ENCODE data around the gene SLC30A7. TPM values are rescaled to one million over a fixed set of nuclear protein-coding genes. Genes with fewer than 3 reads are reported as not detected.
"Not testable (repeated sequence)": the region's sequence is repeated elsewhere in the genome, so short reads cannot be mapped to it uniquely, and the experiment has no call there.

Gene SLC30A7
- total RNA-seq, 3 donors from 2014 or later (not counting 1 experiment from before 2014, with no cell fraction given), result 27.7 to 38.8 (median 36.2) TPM

DNA sequence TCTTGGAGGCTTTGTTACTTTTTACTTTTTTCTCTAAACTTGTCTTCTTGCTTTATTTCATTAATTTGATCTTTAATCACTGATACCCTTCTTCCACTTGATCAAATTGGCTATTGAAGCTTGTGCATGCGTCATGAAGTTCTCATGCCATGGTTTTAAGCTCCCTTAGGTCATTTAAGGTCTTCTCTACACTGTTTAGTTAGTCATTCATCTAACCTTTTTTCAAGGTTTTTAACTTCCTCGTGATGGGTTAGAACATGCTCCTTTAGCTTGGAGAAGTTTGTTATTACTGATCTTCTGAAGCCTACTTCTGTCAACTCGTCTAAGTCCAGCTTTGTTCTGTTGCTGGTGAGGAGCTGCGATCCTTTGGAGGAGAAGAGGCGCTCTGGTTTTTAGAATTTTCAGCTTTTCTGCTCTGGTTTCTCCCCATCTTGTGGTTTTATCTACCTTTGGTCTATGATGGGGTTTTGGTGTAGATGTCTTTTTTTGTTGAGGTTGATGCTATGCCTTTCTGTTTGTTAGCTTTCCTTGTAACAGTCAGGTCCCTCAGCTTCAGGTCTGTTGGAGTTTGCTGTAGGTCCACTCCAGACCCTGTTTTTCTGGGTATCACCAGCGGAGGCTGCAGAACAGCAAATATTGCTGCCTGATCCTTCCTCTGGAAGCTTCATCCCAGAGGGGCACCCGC lies 53.0 kb downstream of the SLC30A7 start:
- Mint-ChIP-seq H3K4me3 (peak overlapping the region; percentile 79), H3K27ac (peak overlapping the region; percentile 83 to 92), H3K9me3 (peaks cover 12 to 18% of the 10 kb centered on the region in 2 donors), H3K36me3 (peaks cover 45% of the 10 kb centered on the region), H3K4me1 (peaks cover 64 to 78% of the 10 kb centered on the region in 2 donors)
- 69% methylated on average over 6 of the region's 7 CpGs for WGBS (ENCODE audit: insufficient coverage)
- H3K27me3 ChIP-seq (ENCODE audit: control insufficient read depth, insufficient read depth, low read length); intact Hi-C loops (cut with micrococcal nuclease); H3K4me3 ChIP-seq (ENCODE audit: low read length); H3K9me3 ChIP-seq (ENCODE audit: control insufficient read depth, insufficient read depth, low read length); H3K27me3 Mint-ChIP-seq (ENCODE audit: low read depth in 2 of 2); DNase-seq; H3K36me3 ChIP-seq (ENCODE audit: control insufficient read depth, insufficient read depth, low read length); ATAC-seq: not testable (repeated sequence)
- H3K4me1 ChIP-seq (ENCODE audit: control insufficient read depth, insufficient read depth, low read length), result peaks cover 22% of the 10 kb centered on the region
- peak overlapping the region; percentile 65 for H3K27ac ChIP-seq (ENCODE audit: low read length)

DNA sequence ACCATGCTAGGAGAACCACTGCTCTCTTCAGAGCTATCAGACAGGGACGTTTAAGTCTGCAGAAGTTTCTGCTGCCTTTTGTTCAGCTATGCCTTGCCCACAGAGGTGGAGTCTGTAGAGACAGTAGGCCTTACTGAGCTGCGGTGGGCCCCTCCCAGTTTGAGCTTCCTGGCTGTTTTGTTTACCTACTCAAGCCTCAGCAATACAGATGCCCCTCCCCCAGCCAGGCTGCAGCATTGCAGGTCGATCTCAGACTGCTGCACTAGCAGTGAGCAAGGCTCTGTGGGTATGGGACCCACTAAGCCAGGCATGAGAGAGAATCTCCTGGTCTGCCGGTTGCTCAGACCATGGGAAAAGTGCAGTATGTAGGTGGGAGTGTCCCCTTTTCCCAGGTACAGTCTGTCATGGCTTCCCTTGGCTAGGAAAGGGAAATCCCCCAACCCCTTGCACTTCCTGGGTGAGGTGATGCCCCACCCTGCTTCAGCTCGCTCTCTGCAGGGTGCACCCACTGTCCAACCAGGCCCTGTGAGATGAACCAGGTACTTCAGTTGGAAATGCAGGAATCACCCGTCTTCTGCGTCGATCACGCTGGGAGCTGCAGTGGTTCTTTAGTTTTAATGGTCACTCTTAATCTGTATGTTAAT lies 53.7 kb downstream of the SLC30A7 start:
- peak; percentile 50 to 87 for DNase-seq
- 56% methylated on average over 9 of the region's 9 CpGs for WGBS (ENCODE audit: insufficient coverage)
- peak overlapping the region; percentile 83 to 92 for H3K27ac Mint-ChIP-seq
- intact Hi-C loops (cut with micrococcal nuclease); H3K4me3 ChIP-seq (ENCODE audit: low read length); H3K36me3 ChIP-seq (ENCODE audit: control insufficient read depth, insufficient read depth, low read length); H3K27me3 ChIP-seq (ENCODE audit: control insufficient read depth, insufficient read depth, low read length); H3K9me3 ChIP-seq (ENCODE audit: control insufficient read depth, insufficient read depth, low read length); H3K27me3 Mint-ChIP-seq (ENCODE audit: low read depth in 2 of 2): not testable (repeated sequence)
- peaks cover 65 to 78% of the 10 kb centered on the region in 2 donors for H3K4me1 Mint-ChIP-seq
- peaks cover 44% of the 10 kb centered on the region for H3K36me3 Mint-ChIP-seq
- peak overlapping the region; percentile 79 for H3K4me3 Mint-ChIP-seq
- Histone ChIP-seq H3K27ac (ENCODE audit: low read length) (peak overlapping the region; percentile 65), H3K4me1 (ENCODE audit: control insufficient read depth, insufficient read depth, low read length) (peaks cover 22% of the 10 kb centered on the region)
- peak; percentile 90 to 94 (median 92) for ATAC-seq
- peaks cover 12 to 18% of the 10 kb centered on the region in 2 donors for H3K9me3 Mint-ChIP-seq

DNA sequence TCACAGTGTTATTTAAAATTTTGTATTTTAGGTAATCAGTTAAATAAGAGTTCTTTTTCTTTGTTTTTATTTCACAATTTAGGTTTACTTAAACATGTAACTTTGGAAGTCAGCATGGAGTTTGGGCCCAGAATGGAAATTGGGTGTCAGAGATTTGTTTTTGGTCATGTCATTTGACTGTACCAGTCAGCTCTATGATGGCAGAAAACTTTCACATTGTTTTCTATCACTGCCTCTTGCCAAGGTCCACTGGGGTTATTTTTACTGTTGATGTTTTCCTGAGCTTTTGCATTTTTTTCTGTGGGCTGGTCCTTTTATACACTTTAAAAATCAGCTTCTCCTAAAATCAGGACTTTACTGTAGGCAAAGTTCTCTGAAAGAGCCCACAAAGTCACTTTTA lies 54.4 kb downstream of the SLC30A7 start:
- intact Hi-C loops (cut with micrococcal nuclease), result no loop called here
- H3K36me3 Mint-ChIP-seq, result peaks cover 37% of the 10 kb centered on the region
- Histone ChIP-seq H3K27me3 (ENCODE audit: control insufficient read depth, insufficient read depth, low read length) (no peaks in the 10 kb centered on the region), H3K4me1 (ENCODE audit: control insufficient read depth, insufficient read depth, low read length) (peaks cover 22% of the 10 kb centered on the region), H3K9me3 (ENCODE audit: control insufficient read depth, insufficient read depth, low read length) (peaks cover 8% of the 10 kb centered on the region), H3K36me3 (ENCODE audit: control insufficient read depth, insufficient read depth, low read length) (peaks cover 8% of the 10 kb centered on the region), H3K4me3 (ENCODE audit: low read length) (no peak overlapping the region), H3K27ac (ENCODE audit: low read length) (peak overlapping the region; percentile 1)
- ATAC-seq (no peak), DNase-seq (no peak)
- H3K27ac Mint-ChIP-seq, result peak overlapping the region; percentile 83 to 92
- peaks cover 12 to 15% of the 10 kb centered on the region in 2 donors for H3K9me3 Mint-ChIP-seq
- TF ChIP-seq, protein P1, sequence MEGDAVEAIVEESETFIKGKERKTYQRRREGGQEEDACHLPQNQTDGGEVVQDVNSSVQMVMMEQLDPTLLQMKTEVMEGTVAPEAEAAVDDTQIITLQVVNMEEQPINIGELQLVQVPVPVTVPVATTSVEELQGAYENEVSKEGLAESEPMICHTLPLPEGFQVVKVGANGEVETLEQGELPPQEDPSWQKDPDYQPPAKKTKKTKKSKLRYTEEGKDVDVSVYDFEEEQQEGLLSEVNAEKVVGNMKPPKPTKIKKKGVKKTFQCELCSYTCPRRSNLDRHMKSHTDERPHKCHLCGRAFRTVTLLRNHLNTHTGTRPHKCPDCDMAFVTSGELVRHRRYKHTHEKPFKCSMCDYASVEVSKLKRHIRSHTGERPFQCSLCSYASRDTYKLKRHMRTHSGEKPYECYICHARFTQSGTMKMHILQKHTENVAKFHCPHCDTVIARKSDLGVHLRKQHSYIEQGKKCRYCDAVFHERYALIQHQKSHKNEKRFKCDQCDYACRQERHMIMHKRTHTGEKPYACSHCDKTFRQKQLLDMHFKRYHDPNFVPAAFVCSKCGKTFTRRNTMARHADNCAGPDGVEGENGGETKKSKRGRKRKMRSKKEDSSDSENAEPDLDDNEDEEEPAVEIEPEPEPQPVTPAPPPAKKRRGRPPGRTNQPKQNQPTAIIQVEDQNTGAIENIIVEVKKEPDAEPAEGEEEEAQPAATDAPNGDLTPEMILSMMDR (IDR thresholded peaks at IDR 0.05), result no peak
- peaks cover 65 to 78% of the 10 kb centered on the region in 2 donors for H3K4me1 Mint-ChIP-seq
- no peaks in the 10 kb centered on the region for H3K27me3 Mint-ChIP-seq (ENCODE audit: low read depth in 2 of 2)
- H3K4me3 Mint-ChIP-seq, result no peak overlapping the region

DNA sequence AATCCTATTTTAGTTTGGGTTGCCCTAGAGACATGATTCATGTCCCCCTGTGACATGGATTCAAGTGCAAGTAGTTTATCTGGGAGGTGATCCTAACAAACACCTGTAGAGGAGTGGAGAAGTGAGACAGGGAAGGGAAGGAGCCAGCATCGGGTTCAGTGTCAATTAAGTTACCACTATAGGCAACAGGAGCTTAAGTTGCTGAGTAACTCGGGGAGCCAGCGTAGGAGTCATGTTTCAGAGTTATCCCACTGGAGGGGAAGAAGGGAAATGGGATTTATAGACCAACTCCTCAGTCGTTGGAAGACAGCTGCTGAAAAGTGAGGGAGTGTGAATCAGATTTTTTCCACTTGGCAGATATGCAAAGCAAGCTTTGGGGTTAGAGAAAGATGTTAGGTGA lies 54.9 kb downstream of the SLC30A7 start:
- peaks cover 22% of the 10 kb centered on the region for H3K4me1 ChIP-seq (ENCODE audit: control insufficient read depth, insufficient read depth, low read length)
- Mint-ChIP-seq H3K27me3 (ENCODE audit: low read depth in 2 of 2) (no peaks in the 10 kb centered on the region), H3K9me3 (peaks cover 12 to 15% of the 10 kb centered on the region in 2 donors), H3K4me1 (peaks cover 65 to 78% of the 10 kb centered on the region in 2 donors), H3K27ac (peak overlapping the region; percentile 83 to 92), H3K4me3 (no peak overlapping the region), H3K36me3 (peaks cover 33% of the 10 kb centered on the region)
- DNase-seq, result no peak
- H3K27me3 ChIP-seq (ENCODE audit: control insufficient read depth, insufficient read depth, low read length), result no peaks in the 10 kb centered on the region
- H3K27ac ChIP-seq (ENCODE audit: low read length), result peak overlapping the region; percentile 1
- no peak overlapping the region for H3K4me3 ChIP-seq (ENCODE audit: low read length)
- H3K9me3 ChIP-seq (ENCODE audit: control insufficient read depth, insufficient read depth, low read length), result peaks cover 8% of the 10 kb centered on the region
- H3K36me3 ChIP-seq (ENCODE audit: control insufficient read depth, insufficient read depth, low read length), result peaks cover 8% of the 10 kb centered on the region
- TF ChIP-seq, protein P1 (IDR thresholded peaks at IDR 0.05), result no peak
- intact Hi-C loops (cut with micrococcal nuclease), result no loop called here
- 88% methylated on average over 4 of the region's 4 CpGs for WGBS (ENCODE audit: insufficient coverage)
- no peak for ATAC-seq
